HepG2 (cell line): ENCODE measurements around the gene SMIM24. TPM values are rescaled to one million over a fixed set of nuclear protein-coding genes. Genes with fewer than 3 reads are reported as not detected.

Experiments used
- BRCA1 ChIP-seq: sonication (generic); formaldehyde crosslinking; IDR thresholded peaks from 2 replicates; pipeline ENCODE4 v1.4.0; 2020; ENCODE audit warnings: missing genetic modification reagents
- EHMT2 ChIP-seq: fragments of 200-600 bp; sonication (generic); IDR thresholded peaks from 2 replicates; pipeline ENCODE4 v1.7.0; 2017; ENCODE audit warnings: antibody characterized with exemption, low read depth, low read length, borderline replicate concordance
- ERF ChIP-seq: IDR thresholded peaks from 2 replicates; pipeline ENCODE4 v1.6.1; 2018; ENCODE audit warnings: missing biosample characterization, missing genetic modification reagents
- FOSL1 ChIP-seq: sonication (generic); formaldehyde crosslinking; IDR thresholded peaks from 2 replicates; pipeline ENCODE4 v1.9.0; 2021; ENCODE audit warnings: missing genetic modification reagents, borderline replicate concordance
- GABPB1 ChIP-seq: IDR thresholded peaks from 2 replicates; pipeline ENCODE4 v1.6.1; 2016; ENCODE audit warnings: mild to moderate bottlenecking, missing genetic modification reagents, moderate library complexity, missing compliant biosample characterization
- NONO ChIP-seq, 2 experiments: fragments of 450-650 bp in 1 of 2; sonication (generic) in 1 of 2; formaldehyde crosslinking in 1 of 2; IDR thresholded peaks in 1 of 2; conservative IDR thresholded peaks in 1 of 2; 2 replicates each; pipeline versions ENCODE4 v1.6.1 to v1.8.0; 2017 to 2022; ENCODE audit warnings: mild to moderate bottlenecking in 1 of 2, missing genetic modification reagents in 1 of 2, moderate library complexity in 1 of 2
- PPARG ChIP-seq: conservative IDR thresholded peaks from 2 replicates; pipeline ENCODE4 v1.6.1; 2016; ENCODE audit warnings: missing biosample characterization, missing genetic modification reagents
- SMAD1 ChIP-seq: sonication (generic); formaldehyde crosslinking; IDR thresholded peaks from 2 replicates; pipeline ENCODE4 v1.4.0; 2020; ENCODE audit warnings: missing genetic modification reagents, low read depth, mild to moderate bottlenecking, borderline replicate concordance
- SP140L ChIP-seq: sonication (generic); formaldehyde crosslinking; IDR thresholded peaks from 2 replicates; pipeline ENCODE4 v1.4.0; 2020; ENCODE audit warnings: missing genetic modification reagents, borderline replicate concordance
- TBX3 ChIP-seq: fragments of 450-650 bp; IDR thresholded peaks from 2 replicates; pipeline ENCODE4 v1.6.1; 2017; ENCODE audit warnings: antibody characterized with exemption, mild to moderate bottlenecking, inconsistent platforms, borderline replicate concordance
- TCF7 ChIP-seq: sonication (generic); IDR thresholded peaks from 2 replicates; pipeline ENCODE4 v1.6.1; 2016; ENCODE audit warnings: antibody characterized with exemption, low read depth
- ZNF253 ChIP-seq: sonication (generic); formaldehyde crosslinking; IDR thresholded peaks from 2 replicates; pipeline ENCODE4 v1.8.0; 2022; ENCODE audit warnings: mild to moderate bottlenecking, missing genetic modification reagents, borderline replicate concordance
- ZNF260 ChIP-seq: sonication (generic); formaldehyde crosslinking; IDR thresholded peaks from 2 replicates; pipeline ENCODE4 v1.4.0; 2020; ENCODE audit warnings: missing genetic modification reagents, low read depth, mild to moderate bottlenecking, borderline replicate concordance
- ZNF484 ChIP-seq: sonication (generic); formaldehyde crosslinking; IDR thresholded peaks from 2 replicates; pipeline ENCODE4 v1.5.1; 2020; ENCODE audit warnings: mild to moderate bottlenecking, low read depth, missing genetic modification reagents, borderline replicate concordance
- polyA plus RNA-seq, 8 experiments: library from polyadenylated mRNA; depleted of rRNA in 3 of 8; stranded (reverse) in 7 of 8; unstranded in 1 of 8; fragments of >200 nt; fragmentation: Illumina TruSeq in 4 of 8; extraction: Trizol in 4 of 8; gene quantifications; 2 replicates each; pipeline versions ENCODE4 v1.2.1 to v1.2.3, GENCODE V29; 2011 to 2016; ENCODE audit warnings: low read depth in 4 of 8, missing spikeins in 1 of 8, mixed read lengths in 1 of 8; ENCODE audit not compliant: insufficient read depth in 1 of 8
- total RNA-seq, 5 experiments: library from RNA; depleted of rRNA; stranded (reverse); fragments of >200 nt; fragmentation: Illumina TruSeq; extraction: Trizol; gene quantifications; 2 replicates each; pipeline ENCODE4 v1.2.3, GENCODE V29; 2016; ENCODE audit warnings: low read depth in 1 of 5
- TF ChIP-seq, protein P1 (sequence below): sonication (generic); formaldehyde crosslinking; IDR thresholded peaks from 2 replicates; pipeline ENCODE4 v1.4.0; 2020; ENCODE audit warnings: missing genetic modification reagents
- TF ChIP-seq, protein P2 (sequence below): IDR thresholded peaks from 2 replicates; pipeline ENCODE4 v1.6.1; 2016; ENCODE audit warnings: low read depth, control low read depth
- TF ChIP-seq, protein P3 (sequence below): sonication (generic); formaldehyde crosslinking; IDR thresholded peaks from 2 replicates; pipeline ENCODE4 v1.5.0; 2020; ENCODE audit warnings: mild to moderate bottlenecking, low read depth, missing genetic modification reagents, borderline replicate concordance
- TF ChIP-seq, protein P4 (sequence below): sonication (generic); formaldehyde crosslinking; IDR thresholded peaks from 2 replicates; pipeline ENCODE4 v1.4.0; 2020; ENCODE audit warnings: missing genetic modification reagents, borderline replicate concordance
- TF ChIP-seq, protein P5 (sequence below): sonication (generic); formaldehyde crosslinking; IDR thresholded peaks from 2 replicates; pipeline ENCODE4 v1.8.1; 2023; ENCODE audit warnings: mild to moderate bottlenecking, missing genetic modification reagents, borderline replicate concordance

The SMIM24 gene
- total and polyA plus RNA-seq, 2 of the 13 experiments (the other 11 are each of a cell fraction or from before 2014, with no cell fraction given) = 11.2 to 70.6 TPM

DNA sequence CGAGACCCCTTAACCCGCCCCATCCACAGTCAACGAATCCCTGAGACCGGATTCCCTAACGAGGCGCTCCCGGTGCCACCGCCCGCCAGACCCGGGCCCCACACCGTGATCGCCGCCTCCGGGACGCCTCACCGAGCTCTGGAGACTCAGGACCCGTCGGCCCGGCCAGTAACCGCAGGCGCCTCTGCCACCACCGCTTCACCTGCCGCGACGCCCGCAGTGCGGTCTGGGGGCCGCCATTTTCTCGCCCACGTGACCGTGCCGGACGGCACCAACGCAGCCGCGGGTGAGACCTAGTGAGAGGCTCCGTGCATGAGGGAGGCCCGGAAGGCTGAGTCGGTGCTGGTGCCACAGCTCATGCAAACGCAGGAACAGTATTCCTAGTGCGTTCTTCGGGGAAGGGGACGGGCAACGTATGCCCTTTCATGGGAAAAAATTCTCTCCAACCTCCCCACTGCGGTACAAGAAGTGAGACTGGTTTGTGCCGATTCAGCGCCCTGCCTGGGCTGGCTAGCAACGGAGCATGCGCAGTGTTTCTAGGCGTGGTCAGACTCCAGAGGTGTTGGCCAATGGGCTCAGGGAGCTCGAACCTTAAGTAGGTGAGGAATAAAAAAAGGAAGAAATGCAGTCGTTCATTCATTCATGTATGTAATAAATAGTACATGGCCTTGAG is 20.2 kb upstream of the SMIM24 start, which contains the start of gene DOHH (continued):
- TF ChIP-seq, protein P1, sequence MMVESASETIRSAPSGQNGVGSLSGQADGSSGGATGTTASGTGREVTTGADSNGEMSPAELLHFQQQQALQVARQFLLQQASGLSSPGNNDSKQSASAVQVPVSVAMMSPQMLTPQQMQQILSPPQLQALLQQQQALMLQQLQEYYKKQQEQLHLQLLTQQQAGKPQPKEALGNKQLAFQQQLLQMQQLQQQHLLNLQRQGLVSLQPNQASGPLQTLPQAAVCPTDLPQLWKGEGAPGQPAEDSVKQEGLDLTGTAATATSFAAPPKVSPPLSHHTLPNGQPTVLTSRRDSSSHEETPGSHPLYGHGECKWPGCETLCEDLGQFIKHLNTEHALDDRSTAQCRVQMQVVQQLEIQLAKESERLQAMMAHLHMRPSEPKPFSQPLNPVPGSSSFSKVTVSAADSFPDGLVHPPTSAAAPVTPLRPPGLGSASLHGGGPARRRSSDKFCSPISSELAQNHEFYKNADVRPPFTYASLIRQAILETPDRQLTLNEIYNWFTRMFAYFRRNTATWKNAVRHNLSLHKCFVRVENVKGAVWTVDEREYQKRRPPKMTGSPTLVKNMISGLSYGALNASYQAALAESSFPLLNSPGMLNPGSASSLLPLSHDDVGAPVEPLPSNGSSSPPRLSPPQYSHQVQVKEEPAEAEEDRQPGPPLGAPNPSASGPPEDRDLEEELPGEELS (CRISPR knock-in tag) = 0 out of 2 replicates have a peak, but pooled peaks have one; percentile 12
- TF ChIP-seq NONO (IDR thresholded peaks at IDR 0.05) (peak; percentile 88; the same call in 1 of the 2 replicates), NONO (CRISPR knock-in tag; conservative IDR thresholded peaks at IDR 0.05) (peak; percentile 91), TCF7 (no peak), PPARG (CRISPR knock-in tag) (no peak), BRCA1 (CRISPR knock-in tag) (no peak), ZNF253 (CRISPR knock-in tag) (peak; percentile 93; the same call in 1 of the 2 replicates), ZNF484 (CRISPR knock-in tag) (no peak), EHMT2 (no peak), SMAD1 (CRISPR knock-in tag) (peak; percentile 73; the same call in 1 of the 2 replicates), SP140L (CRISPR knock-in tag) (no peak), FOSL1 (CRISPR knock-in tag) (no peak), TBX3 (peak; percentile 84; the same call in 1 of the 2 replicates), GABPB1 (CRISPR knock-in tag) (peak; percentile 85), ERF (CRISPR knock-in tag) (no peak), ZNF260 (CRISPR knock-in tag) (no peak)
- TF ChIP-seq, protein P2, sequence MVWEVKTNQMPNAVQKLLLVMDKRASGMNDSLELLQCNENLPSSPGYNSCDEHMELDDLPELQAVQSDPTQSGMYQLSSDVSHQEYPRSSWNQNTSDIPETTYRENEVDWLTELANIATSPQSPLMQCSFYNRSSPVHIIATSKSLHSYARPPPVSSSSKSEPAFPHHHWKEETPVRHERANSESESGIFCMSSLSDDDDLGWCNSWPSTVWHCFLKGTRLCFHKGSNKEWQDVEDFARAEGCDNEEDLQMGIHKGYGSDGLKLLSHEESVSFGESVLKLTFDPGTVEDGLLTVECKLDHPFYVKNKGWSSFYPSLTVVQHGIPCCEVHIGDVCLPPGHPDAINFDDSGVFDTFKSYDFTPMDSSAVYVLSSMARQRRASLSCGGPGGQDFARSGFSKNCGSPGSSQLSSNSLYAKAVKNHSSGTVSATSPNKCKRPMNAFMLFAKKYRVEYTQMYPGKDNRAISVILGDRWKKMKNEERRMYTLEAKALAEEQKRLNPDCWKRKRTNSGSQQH (CRISPR knock-in tag) = 0 out of 2 replicates have a peak, but pooled peaks have one; percentile 34
- TF ChIP-seq, protein P3, sequence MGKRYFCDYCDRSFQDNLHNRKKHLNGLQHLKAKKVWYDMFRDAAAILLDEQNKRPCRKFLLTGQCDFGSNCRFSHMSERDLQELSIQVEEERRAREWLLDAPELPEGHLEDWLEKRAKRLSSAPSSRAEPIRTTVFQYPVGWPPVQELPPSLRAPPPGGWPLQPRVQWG (CRISPR knock-in tag) = no peak
- TF ChIP-seq, protein P4, sequence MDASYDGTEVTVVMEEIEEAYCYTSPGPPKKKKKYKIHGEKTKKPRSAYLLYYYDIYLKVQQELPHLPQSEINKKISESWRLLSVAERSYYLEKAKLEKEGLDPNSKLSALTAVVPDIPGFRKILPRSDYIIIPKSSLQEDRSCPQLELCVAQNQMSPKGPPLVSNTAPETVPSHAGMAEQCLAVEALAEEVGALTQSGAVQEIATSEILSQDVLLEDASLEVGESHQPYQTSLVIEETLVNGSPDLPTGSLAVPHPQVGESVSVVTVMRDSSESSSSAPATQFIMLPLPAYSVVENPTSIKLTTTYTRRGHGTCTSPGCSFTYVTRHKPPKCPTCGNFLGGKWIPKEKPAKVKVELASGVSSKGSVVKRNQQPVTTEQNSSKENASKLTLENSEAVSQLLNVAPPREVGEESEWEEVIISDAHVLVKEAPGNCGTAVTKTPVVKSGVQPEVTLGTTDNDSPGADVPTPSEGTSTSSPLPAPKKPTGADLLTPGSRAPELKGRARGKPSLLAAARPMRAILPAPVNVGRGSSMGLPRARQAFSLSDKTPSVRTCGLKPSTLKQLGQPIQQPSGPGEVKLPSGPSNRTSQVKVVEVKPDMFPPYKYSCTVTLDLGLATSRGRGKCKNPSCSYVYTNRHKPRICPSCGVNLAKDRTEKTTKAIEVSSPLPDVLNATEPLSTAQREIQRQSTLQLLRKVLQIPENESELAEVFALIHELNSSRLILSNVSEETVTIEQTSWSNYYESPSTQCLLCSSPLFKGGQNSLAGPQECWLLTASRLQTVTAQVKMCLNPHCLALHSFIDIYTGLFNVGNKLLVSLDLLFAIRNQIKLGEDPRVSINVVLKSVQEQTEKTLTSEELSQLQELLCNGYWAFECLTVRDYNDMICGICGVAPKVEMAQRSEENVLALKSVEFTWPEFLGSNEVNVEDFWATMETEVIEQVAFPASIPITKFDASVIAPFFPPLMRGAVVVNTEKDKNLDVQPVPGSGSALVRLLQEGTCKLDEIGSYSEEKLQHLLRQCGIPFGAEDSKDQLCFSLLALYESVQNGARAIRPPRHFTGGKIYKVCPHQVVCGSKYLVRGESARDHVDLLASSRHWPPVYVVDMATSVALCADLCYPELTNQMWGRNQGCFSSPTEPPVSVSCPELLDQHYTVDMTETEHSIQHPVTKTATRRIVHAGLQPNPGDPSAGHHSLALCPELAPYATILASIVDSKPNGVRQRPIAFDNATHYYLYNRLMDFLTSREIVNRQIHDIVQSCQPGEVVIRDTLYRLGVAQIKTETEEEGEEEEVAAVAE (CRISPR knock-in tag) = peak; percentile 74; the same call in 1 of the 2 replicates
- TF ChIP-seq, protein P5, sequence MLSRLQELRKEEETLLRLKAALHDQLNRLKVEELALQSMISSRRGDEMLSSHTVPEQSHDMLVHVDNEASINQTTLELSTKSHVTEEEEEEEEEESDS (CRISPR knock-in tag) = no peak
